ENCODE results near the gene AUTS2.

DNA sequence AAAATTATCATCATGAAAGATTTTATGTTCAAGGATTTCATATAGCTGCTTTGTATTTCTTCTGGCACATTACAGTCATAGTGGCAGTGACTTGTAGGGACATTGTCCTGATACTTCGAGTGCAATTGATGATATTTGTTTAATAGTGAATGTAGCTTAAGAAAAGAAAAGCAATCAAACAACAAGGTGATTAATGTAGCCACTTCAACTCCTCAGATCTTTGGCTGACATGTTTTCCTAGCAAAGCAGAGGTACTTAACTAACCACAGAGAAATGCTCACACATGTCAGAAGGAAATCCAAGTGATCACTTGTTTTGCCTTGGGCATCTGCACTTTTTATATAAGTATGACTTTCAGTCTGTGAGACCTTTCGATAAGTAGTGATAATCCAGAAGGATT, 470.3 kb downstream of the AUTS2 start:
- TF ChIP-seq, protein P1, sequence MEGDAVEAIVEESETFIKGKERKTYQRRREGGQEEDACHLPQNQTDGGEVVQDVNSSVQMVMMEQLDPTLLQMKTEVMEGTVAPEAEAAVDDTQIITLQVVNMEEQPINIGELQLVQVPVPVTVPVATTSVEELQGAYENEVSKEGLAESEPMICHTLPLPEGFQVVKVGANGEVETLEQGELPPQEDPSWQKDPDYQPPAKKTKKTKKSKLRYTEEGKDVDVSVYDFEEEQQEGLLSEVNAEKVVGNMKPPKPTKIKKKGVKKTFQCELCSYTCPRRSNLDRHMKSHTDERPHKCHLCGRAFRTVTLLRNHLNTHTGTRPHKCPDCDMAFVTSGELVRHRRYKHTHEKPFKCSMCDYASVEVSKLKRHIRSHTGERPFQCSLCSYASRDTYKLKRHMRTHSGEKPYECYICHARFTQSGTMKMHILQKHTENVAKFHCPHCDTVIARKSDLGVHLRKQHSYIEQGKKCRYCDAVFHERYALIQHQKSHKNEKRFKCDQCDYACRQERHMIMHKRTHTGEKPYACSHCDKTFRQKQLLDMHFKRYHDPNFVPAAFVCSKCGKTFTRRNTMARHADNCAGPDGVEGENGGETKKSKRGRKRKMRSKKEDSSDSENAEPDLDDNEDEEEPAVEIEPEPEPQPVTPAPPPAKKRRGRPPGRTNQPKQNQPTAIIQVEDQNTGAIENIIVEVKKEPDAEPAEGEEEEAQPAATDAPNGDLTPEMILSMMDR (IDR thresholded peaks at IDR 0.05): no peak
- no peak for TF ChIP-seq POLR2A (IDR thresholded peaks at IDR 0.05)
